ENCODE results near the gene CASP1.
"Not testable (repeated sequence)": the region's sequence is repeated elsewhere in the genome, so short reads cannot be mapped to it uniquely, and the experiment has no call there.

The CASP1 gene

GRCh38 chr11:105034813-105035620, at the start of gene CASP1:
Gene CASP1, minus strand, starts transcription at chr11:105035144. Its CDS starts 31 bp downstream, at chr11:105035113.
- FAIRE-seq (no peak), DNase-seq (ENCODE audit: low spot score) (no peak)

- FAIRE-seq: no peak
Observed at GRCh38 chr11:105081412-105082150, 46.6 kb upstream of the CASP1 start.

GRCh38 chr11:105080171-105080906, 45.4 kb upstream of the CASP1 start:
- FAIRE-seq; DNase-seq (ENCODE audit: low spot score): not testable (repeated sequence)

More at GRCh38 chr11:105081412-105082150, 46.6 kb upstream of the CASP1 start:
- no peak for DNase-seq (ENCODE audit: low spot score)

GRCh38 chr11:105078283-105078682, 43.3 kb upstream of the CASP1 start:
- FAIRE-seq: no peak
- DNase-seq (ENCODE audit: low spot score): no peak

- not testable (repeated sequence) for FAIRE-seq; DNase-seq (ENCODE audit: low spot score)
Observed at GRCh38 chr11:105077141-105077790, 42.3 kb upstream of the CASP1 start.

- DNase-seq (ENCODE audit: low spot score) (no peak), FAIRE-seq (no peak)
Observed at GRCh38 chr11:105074166-105074530, 39.2 kb upstream of the CASP1 start.

GRCh38 chr11:105073456-105074165, 38.7 kb upstream of the CASP1 start:
- DNase-seq (ENCODE audit: low spot score): no peak
- no peak for FAIRE-seq

- FAIRE-seq; DNase-seq (ENCODE audit: low spot score): not testable (repeated sequence)
Observed at GRCh38 chr11:105072080-105072479, 37.1 kb upstream of the CASP1 start.

GRCh38 chr11:105071089-105071732, 36.3 kb upstream of the CASP1 start:
- DNase-seq (ENCODE audit: low spot score) (no peak), FAIRE-seq (no peak)

- FAIRE-seq (no peak), DNase-seq (ENCODE audit: low spot score) (no peak)
Observed at GRCh38 chr11:105070306-105070705, 35.4 kb upstream of the CASP1 start.

- not testable (repeated sequence) for FAIRE-seq
Observed at GRCh38 chr11:105069749-105070148, 34.8 kb upstream of the CASP1 start.

GRCh38 chr11:105063245-105063941, 28.4 kb upstream of the CASP1 start:
- FAIRE-seq; DNase-seq (ENCODE audit: low spot score): not testable (repeated sequence)

More at GRCh38 chr11:105069749-105070148, 34.8 kb upstream of the CASP1 start:
- not testable (repeated sequence) for DNase-seq (ENCODE audit: low spot score)

- DNase-seq (ENCODE audit: low spot score) (no peak), FAIRE-seq (no peak)
Observed at GRCh38 chr11:105057432-105057831, 22.5 kb upstream of the CASP1 start.

GRCh38 chr11:105056446-105056845, 21.5 kb upstream of the CASP1 start:
- DNase-seq (ENCODE audit: low spot score) (no peak), FAIRE-seq (no peak)

- no peak for DNase-seq (ENCODE audit: low spot score)
- no peak for FAIRE-seq
Observed at GRCh38 chr11:105054723-105055493, 20.0 kb upstream of the CASP1 start.

- DNase-seq (ENCODE audit: low spot score): no peak
- no peak for FAIRE-seq
Observed at GRCh38 chr11:105052487-105052886, 17.5 kb upstream of the CASP1 start.

- DNase-seq (ENCODE audit: low spot score) (no peak), FAIRE-seq (no peak)
Observed at GRCh38 chr11:105051559-105051958, 16.6 kb upstream of the CASP1 start.

GRCh38 chr11:105049481-105049880, 14.5 kb upstream of the CASP1 start:
- DNase-seq (ENCODE audit: low spot score) (no peak), FAIRE-seq (no peak)

Data from RCC 7860 (cell line).